NOMO-1 treated with DMSO at 0.1 percent for 48 hours (cell line): Measurements from ENCODE around the gene CFL2.
A peak's percentile ranks its signal among the peaks of the same experiment; 100 is the strongest.
"Not testable (repeated sequence)": the region's sequence is repeated elsewhere in the genome, so short reads cannot be mapped to it uniquely, and the experiment has no call there.

Experiments used
- DNase-seq: peaks from one replicate; lab custom pipeline; 2025; ENCODE audit not compliant: unreplicated experiment; lab: John Stamatoyannopoulos, UW

CFL2 gene

GRCh38 chr14:34711796-34712712 is 2.3 kb downstream of the CFL2 start:
- DNase-seq: no peak

DNA sequence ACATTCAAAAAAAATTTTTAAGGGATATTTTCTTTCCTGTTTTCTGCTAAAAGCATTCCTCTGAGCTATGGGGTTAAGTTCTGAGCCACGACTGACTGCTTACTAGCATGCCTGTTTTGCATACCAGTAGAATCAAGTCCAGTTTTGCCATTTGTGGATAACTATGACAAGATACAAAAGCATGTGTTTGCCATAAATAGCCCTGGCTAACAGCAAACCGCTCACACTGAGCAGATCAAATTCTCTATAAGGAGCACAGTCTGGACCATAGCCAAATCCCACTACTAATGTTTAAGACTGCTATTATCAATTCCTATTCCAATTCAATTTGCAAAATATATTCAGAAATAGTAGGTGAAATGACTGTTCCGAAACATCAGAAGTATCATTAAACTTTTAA is 3.2 kb downstream of the CFL2 start:
- no peak for DNase-seq

DNA sequence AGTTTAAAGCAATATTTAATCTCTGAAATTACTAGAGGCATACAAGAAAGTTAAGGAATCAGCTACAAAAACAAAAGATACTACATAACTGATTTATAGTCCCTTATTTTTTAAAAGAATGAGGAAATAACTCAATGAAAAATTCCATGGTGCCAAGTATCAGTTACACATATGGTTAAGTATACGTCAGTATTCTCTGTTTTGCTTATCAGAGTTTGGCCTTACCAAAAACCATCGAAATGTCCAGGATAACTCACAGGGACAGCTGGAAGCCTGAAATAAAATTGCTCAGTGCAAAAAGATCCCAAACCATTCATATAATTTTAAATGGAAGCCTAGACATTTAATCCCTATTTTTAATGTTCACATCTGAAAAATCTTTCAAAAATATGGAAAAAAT is 3.6 kb downstream of the CFL2 start:
- no peak for DNase-seq

DNA sequence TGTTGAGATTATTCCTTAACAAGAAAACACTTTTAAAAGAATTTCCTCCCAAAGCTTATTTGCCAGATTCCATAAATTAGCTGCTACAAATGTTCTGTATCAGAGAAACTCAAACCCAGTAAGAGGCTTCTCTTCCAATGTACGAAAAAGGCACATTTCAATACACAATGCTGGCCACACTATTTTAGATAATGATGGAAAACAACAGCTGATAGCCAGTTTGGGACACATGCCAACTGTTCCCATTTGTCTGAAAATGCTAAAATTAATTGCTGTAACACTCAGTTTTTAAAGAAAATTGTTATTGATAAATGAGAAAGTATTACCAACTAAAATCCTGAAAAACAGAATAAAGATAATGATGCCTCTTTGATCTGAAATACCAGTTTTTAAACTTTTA is 4.4 kb downstream of the CFL2 start:
- no peak for DNase-seq

DNA sequence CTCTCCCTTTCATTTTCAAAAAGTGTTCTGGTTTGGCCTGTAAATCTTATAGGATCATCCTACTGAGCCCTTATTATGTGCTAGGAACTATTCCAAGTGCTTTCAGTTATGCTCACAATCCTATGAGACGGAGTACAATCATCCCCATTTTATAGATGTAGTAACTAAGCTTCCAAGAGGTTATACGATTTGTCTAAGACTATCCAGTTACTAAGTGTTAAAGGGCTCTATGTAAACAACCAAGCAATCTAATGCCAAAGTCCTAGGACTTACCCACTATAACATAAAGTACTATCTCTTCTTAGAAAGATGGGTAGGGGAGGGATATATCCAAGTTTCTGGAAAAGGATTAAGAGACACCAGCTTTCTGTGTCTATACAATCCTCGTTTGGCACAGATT is 6.7 kb downstream of the CFL2 start:
- DNase-seq: no peak

DNA sequence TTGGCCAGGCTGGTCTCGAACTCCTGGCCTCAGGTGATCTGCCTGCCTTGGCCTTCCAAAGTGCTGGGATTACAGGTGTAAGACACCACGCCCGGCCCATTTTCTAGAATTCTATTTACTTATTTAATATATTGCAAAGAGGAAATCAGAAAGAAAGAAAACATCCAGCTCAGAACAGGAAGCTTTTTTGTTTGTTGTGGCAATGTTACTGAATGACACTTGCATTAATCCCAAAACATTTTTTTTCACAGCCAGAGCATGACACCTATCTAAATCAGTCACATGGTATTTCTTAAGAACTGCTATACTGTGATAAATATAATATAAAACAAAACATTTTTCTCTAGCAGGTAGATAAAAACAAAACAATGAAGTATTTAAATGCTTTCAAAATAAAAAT is 12.6 kb downstream of the CFL2 start:
- no peak for DNase-seq

DNA sequence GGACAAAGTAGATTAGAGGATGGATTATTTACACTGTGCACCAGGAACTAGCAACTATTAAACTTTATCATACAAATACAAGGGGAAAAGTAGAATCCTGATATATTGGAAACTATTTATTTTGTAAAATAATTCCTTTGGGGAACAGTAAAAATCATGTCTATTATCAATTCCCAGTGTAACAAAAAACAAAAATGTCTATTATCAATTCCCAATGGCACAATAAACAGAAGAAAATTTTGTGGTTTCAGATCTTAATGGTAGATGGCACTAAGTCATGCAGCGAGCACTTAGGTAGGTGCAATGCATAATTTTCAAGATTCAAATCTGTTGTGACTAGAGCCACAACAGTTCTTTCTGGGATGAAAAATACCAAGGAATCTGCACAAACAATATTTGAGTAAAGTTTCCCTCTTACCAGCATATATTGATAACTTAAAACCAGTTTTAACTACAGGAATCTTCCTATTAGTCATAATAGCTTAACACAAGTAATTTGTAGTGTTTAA is 13.7 kb downstream of the CFL2 start:
- no peak for DNase-seq

GRCh38 chr14:34699873-34700621 is 14.3 kb downstream of the CFL2 start:
- DNase-seq: no peak

GRCh38 chr14:34694216-34694615 is 20.2 kb downstream of the CFL2 start:
- DNase-seq: not testable (repeated sequence)

GRCh38 chr14:34693228-34693939 is 21.0 kb downstream of the CFL2 start:
- DNase-seq: peak; percentile 61

GRCh38 chr14:34692898-34693227 is 21.5 kb downstream of the CFL2 start:
- no peak for DNase-seq

DNA sequence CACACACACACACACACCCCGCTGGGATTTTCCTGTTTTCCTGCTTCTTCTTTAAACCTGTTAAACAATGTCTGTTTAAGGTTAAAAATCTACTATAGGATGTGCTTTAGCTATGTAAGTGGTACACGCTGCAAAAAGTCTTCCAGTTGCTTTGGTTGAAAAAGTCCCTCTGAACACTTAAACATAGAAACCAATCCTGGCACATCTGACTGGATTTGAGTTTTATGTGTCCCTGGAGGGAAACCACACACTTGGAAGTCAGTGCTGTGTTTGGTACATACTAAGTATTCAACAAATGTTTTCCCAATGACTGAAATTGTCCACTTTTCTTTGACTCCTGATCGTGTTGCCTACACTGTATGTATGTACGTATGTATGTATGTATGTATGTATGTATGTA is 22.0 kb downstream of the CFL2 start:
- DNase-seq: no peak

GRCh38 chr14:34691206-34691605 is 23.2 kb downstream of the CFL2 start:
- no peak for DNase-seq

DNA sequence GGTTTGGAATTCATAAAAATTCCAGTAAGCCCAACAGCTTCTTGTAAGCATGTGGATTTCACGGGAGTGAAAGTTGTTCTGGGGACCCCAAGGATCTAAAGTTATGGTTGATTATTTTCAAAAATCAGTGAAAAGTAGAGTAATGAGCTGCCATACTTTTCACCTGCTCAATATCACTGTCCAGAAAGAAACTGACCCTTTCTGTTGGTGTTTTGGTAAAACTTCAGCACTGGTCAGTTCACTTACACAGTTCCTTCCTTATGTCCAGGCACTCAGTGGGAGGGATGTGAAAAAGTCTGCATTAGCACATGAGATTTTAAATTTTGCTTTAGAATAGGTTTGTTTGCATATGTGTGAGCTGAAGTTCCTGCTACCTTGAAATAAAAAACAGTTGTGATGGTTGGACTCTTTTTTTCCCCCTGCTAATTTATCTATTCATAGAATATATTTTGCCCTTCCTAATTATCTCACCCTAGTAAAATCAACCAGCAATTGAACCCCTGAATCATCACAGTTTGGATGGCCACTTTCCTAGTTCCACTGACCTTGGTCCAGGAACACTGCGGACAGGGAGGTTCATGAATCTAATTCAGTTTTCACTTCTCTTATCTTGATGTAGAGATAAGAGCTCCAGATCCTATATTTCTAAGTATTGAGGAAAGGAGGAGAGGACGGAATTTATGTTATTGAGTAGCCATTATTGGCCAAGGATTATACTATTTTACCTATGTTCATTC is 25.8 kb downstream of the CFL2 start:
- DNase-seq: no peak

- DNase-seq: no peak
These were observed 28.5 kb downstream of the CFL2 start for GRCh38 chr14:34685819-34686428.

DNA sequence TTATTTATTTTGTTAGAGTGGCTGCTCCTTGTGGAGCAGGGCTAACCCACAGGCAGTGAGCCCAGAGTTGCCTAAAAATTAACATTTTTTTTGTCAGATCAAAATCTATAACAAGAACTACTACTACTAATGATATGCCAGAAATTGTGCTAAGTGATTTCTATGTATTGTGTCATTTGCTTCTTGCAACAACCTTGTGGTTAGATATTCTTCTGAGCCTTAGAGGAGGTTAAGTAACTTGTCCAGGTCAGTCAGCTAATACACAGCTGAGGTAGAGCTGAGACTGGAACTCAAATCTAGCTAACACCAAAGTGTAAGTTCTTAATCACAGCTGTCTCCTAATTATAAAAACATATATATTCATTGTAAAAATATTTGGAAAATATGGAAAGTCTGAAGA is 29.8 kb downstream of the CFL2 start:
- peak; percentile 78 for DNase-seq

DNA sequence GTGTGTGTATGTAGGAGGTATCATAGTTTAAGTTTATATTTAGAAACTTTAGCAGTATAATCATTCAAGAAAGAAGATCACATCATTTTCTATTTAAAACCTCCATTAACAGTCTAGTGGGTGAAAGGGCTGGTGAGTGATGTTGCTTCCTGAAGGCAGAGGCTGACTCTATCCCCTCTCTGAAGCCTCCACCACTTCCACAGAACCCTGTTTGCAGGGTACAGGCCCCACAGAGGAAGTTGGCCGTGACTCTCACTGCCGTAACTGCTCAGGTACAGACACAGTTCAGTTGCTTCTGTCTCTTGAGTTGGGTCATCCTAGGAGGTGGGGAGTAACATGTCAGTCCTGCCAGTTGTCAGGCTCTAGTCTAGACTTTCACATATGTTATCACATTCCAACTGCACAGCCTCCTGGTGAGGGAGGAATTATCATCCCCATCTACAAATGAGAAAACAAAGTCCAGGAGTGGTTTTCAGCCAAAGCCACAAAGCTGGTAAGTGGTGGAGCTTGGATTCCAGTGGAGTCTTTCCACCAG is 31.5 kb downstream of the CFL2 start:
- peak; percentile 21 for DNase-seq

DNA sequence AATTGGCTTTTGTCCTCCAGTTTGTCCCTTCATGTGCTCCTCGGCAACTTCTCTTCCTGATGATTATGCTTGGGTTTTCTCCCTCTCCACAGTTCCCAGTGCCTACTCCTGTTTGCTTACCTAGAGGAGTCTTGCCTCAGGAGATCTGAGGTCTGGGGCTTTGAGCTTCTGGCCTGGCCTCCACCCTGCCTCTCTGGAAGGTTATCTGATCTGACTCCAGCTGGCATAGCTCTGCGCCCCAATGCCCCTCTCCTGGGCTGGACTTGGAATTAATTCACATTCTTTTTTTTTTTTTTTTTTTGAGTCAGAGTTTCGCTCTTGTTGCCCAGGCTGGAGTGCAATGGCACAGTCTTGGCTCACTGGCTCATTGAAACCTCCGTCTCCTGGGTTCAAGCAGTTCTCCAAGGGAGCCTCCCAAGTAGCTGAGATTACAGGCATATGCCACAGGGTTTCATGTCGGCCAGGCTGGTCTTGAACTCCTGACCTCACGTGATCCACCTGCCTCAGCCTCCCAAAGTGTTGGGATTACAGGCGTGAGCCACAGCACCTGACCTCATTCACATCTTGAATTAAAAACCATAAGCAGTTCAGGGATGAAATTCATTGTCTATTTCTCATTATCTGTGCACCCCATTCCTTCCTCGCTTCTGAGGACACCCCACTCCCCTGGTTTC is 33.5 kb downstream of the CFL2 start:
- no peak for DNase-seq

DNA sequence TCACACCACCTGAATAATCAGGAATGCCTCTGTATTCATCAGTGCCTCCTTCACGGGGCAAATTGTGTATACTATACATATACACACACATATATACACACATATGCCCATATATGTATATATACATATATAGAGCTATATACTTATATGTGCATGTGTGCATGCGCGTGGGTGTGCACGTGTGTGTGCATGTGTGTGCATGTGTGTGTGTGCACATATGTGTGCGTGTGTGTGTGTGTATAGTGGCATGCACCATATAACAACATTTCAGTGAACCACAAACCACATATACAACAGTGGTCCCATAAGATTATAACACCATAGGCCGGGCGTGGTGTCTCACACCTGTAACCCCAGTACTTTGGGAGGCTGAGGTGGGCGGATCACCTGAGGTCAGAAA is 35.7 kb downstream of the CFL2 start:
- DNase-seq: no peak

GRCh38 chr14:34678306-34678705 is 36.1 kb downstream of the CFL2 start:
- no peak for DNase-seq
